ENCODE results near the gene PHLPP2. TPM values are rescaled to one million over a fixed set of nuclear protein-coding genes. Genes with fewer than 3 reads are reported as not detected.

PHLPP2 gene
- total RNA-seq, 4 donors from 2014 or later: 3.5 to 7.2 (median 5.9) TPM

DNA sequence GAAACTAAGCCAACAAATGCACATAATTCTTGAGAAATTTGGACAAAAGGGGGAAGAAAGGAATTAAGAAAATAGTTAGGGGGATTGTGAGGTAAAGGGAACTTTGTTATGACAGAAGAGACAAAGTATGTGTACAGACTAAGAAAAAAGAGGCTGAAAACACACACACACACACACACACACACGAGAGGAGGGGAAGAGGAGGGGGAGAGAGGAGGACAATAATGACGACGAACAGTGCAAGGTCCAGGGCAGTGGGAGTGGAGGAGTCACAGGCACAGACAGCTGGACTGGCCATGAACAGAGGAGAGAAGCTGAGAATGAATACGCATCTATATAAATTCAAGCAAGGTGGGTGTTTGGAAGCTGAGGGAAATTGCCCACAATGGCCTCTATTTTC lies 54.0 kb downstream of the PHLPP2 start:
- Histone ChIP-seq H3K4me1 (no peaks in the 10 kb centered on the region), H3K27ac (no peak overlapping the region), H3K4me3 (no peak overlapping the region), H3K9me3 (no peaks in the 10 kb centered on the region), H3K27me3 (no peaks in the 10 kb centered on the region), H3K36me3 (peaks cover 86% of the 10 kb centered on the region)
- TF ChIP-seq POLR2AphosphoS5 (IDR thresholded peaks at IDR 0.05) (no peak), EP300 (IDR thresholded peaks at IDR 0.05) (no peak), POLR2A (IDR thresholded peaks at IDR 0.05) (no peak)
- TF ChIP-seq, protein P1, sequence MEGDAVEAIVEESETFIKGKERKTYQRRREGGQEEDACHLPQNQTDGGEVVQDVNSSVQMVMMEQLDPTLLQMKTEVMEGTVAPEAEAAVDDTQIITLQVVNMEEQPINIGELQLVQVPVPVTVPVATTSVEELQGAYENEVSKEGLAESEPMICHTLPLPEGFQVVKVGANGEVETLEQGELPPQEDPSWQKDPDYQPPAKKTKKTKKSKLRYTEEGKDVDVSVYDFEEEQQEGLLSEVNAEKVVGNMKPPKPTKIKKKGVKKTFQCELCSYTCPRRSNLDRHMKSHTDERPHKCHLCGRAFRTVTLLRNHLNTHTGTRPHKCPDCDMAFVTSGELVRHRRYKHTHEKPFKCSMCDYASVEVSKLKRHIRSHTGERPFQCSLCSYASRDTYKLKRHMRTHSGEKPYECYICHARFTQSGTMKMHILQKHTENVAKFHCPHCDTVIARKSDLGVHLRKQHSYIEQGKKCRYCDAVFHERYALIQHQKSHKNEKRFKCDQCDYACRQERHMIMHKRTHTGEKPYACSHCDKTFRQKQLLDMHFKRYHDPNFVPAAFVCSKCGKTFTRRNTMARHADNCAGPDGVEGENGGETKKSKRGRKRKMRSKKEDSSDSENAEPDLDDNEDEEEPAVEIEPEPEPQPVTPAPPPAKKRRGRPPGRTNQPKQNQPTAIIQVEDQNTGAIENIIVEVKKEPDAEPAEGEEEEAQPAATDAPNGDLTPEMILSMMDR (IDR thresholded peaks at IDR 0.05): no peak
- no peak for DNase-seq (ENCODE audit: low spot score in 2 of 2)
- 78% methylated on average over 4 of the region's 4 CpGs for WGBS

DNA sequence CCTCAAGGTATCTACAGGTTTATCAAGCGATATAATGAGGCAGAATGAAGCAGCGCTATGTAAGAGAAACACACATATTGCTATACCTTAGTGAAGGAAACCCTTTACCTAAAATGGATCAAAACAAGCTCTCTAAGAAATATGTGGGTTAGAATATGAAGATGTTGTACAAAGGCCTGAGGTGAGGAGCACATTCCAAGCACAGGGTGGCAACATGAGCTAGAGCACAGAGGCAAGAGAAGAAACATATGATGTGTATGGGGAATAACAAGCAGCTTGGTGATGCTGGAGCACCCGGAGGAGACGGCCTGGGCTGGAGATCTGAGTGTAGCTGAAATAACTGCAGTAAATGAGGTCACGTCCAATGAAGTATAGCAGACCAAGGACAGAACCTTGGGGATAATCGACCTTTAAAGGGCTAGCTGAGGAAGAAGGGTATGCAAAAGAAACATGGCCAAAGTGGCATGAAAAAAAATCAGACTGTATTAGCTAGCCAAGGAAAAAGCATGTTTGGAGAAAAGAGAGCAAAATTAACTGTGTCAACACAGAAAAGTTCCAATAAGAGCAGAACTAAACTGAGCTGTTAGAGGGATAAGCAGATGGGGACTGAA lies 54.5 kb downstream of the PHLPP2 start:
- Histone ChIP-seq H3K27me3 (no peaks in the 10 kb centered on the region), H3K9me3 (no peaks in the 10 kb centered on the region), H3K4me1 (no peaks in the 10 kb centered on the region), H3K27ac (no peak overlapping the region), H3K4me3 (no peak overlapping the region), H3K36me3 (peaks cover 84% of the 10 kb centered on the region)
- TF ChIP-seq POLR2AphosphoS5 (IDR thresholded peaks at IDR 0.05) (no peak), EP300 (IDR thresholded peaks at IDR 0.05) (no peak), POLR2A (IDR thresholded peaks at IDR 0.05) (no peak)
- TF ChIP-seq, protein P1 (IDR thresholded peaks at IDR 0.05): no peak
- 92% methylated on average over 6 of the region's 6 CpGs for WGBS
- DNase-seq (ENCODE audit: low spot score in 2 of 2): no peak

DNA sequence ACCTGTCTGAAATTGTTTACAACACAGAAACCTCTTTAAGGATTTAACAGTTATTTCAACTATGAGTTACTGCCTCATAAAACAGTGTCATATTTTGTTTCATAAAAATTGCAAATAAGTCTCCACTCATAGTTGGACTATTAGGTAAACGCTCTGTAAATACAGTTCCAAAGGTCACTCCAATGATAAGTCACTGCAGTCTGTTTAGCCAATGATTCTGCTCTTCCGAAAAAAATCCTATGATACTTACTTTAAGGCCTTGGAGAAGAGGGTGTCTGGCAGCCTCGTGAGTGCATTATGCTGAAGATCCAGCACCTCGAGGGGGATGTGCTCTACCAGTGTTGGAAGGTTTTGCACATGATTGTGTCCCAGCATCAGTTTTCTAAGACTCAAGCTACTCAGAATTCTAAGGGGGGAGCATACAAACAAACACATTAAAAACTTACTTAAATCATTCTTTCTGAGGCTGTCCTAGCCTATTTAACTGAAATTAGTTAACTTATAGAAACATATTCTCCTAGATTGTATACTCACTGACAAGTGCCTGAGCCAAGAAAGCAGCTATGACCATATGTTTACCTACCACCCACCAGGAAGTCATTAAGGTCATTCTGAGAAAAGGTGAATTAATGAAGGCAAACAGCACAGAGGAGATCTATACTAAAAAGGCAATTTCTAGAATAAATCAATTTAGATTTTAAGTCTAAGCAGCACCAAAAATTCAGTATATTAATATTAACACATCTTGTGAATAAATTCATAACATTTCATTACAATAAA lies 57.4 kb downstream of the PHLPP2 start:
- TF ChIP-seq EP300 (IDR thresholded peaks at IDR 0.05) (no peak), POLR2A (IDR thresholded peaks at IDR 0.05) (no peak), POLR2AphosphoS5 (IDR thresholded peaks at IDR 0.05) (no peak)
- TF ChIP-seq, protein P1 (IDR thresholded peaks at IDR 0.05): no peak
- WGBS: 82% methylated on average over 4 of the region's 4 CpGs
- Histone ChIP-seq H3K27ac (no peak overlapping the region), H3K9me3 (no peaks in the 10 kb centered on the region), H3K27me3 (no peaks in the 10 kb centered on the region), H3K4me1 (no peaks in the 10 kb centered on the region), H3K4me3 (no peak overlapping the region), H3K36me3 (peaks cover 96% of the 10 kb centered on the region)
- no peak for DNase-seq (ENCODE audit: low spot score in 2 of 2)

DNA sequence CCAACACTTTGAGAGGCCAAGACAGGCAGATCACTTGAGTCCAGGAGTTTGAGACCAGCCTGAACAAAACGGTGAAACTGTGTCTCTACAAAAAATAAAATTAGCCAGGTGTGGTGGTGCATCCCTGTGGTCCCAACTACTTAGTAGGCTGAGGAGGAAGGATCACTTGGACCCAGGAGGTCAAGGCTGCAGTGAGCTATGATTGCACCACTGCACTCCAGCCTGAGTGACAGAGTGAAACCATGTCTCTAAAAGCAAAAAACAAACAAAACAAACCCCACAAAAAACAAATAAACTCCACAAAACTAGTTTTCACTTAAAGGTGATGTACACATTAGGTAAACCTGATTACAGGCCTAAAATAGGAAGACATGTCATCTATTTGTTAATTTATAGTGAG lies 58.2 kb downstream of the PHLPP2 start:
- no peak for DNase-seq (ENCODE audit: low spot score in 2 of 2)
- Histone ChIP-seq H3K27ac (no peak overlapping the region), H3K27me3 (no peaks in the 10 kb centered on the region), H3K4me1 (no peaks in the 10 kb centered on the region), H3K36me3 (peaks cover 89% of the 10 kb centered on the region), H3K4me3 (no peak overlapping the region), H3K9me3 (no peaks in the 10 kb centered on the region)
- WGBS: 74% methylated on average over 1 of the region's 1 CpG
- TF ChIP-seq EP300 (IDR thresholded peaks at IDR 0.05): no peak
- no peak for TF ChIP-seq POLR2AphosphoS5 (IDR thresholded peaks at IDR 0.05)
- TF ChIP-seq, protein P1 (IDR thresholded peaks at IDR 0.05): no peak
- TF ChIP-seq POLR2A (IDR thresholded peaks at IDR 0.05): no peak

DNA sequence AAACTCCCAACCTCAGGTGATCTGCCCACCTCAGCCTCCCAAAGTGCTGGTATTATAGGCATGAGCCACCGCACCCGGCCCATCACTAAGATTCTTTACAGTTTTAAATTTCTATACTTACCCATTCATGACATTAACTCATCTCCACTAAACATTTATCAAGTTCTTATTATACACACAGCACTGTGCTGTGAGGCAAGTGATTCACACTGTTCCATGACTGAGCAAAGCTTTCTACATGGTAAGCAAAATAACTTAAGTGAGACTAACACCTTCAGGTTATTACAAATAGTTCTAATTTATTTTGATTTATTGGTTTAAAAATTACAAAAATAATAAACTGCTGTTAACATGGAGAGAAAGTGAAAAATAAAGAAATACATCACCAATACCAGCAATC lies 65.0 kb downstream of the PHLPP2 start:
- 98% methylated on average over 2 of the region's 2 CpGs for WGBS

More for the DNA sequence above, 65.0 kb downstream of the PHLPP2 start:
- H3K9me3 ChIP-seq: no peaks in the 10 kb centered on the region
- no peak overlapping the region for H3K4me3 ChIP-seq
- no peak for DNase-seq (ENCODE audit: low spot score in 2 of 2)
- no peaks in the 10 kb centered on the region for H3K27me3 ChIP-seq
- no peak overlapping the region for H3K27ac ChIP-seq
- no peaks in the 10 kb centered on the region for H3K4me1 ChIP-seq
- TF ChIP-seq POLR2AphosphoS5 (IDR thresholded peaks at IDR 0.05) (no peak), EP300 (IDR thresholded peaks at IDR 0.05) (no peak), POLR2A (IDR thresholded peaks at IDR 0.05) (no peak)
- TF ChIP-seq, protein P1 (IDR thresholded peaks at IDR 0.05): no peak
- peaks cover 59% of the 10 kb centered on the region for H3K36me3 ChIP-seq
